Stimulated activated CD4-positive, alpha-beta T cell treated with anti-CD3 and anti-CD28 coated beads, Interleukin-15, amount 100 ng/mL, for 1 hour (primary cell): ENCODE measurements around the gene TNFRSF17.
"Not testable (repeated sequence)": the region's sequence is repeated elsewhere in the genome, so short reads cannot be mapped to it uniquely, and the experiment has no call there.

Experiments used
- DNase-seq, 2 donors: peaks; one replicate each; pipeline ENCODE4 v3.0.0-alpha.2; 2020; ENCODE audit warnings: low read depth in 1 of 2, low spot score in 1 of 2

The TNFRSF17 gene

DNA sequence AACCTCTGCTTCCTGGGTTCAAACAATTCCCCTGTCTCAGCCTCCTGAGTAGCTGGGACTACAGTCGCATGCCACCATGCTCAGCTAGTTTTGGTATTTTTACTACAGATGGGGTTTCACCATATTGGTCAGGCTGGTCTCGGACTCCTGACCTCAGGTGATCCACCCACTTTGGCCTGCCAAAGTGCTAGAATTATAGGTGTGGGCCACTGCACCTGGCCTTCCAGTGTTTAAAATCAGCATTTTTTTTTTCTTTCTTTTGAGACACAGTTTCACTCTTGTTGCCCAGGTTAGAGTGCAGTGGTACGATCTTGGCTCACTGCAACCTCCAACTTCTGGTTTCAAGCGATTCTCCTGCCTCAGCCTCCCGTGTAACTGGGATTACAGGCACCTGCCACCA, 5.3 kb downstream of the TNFRSF17 start:
- DNase-seq, result not testable (repeated sequence)

DNA sequence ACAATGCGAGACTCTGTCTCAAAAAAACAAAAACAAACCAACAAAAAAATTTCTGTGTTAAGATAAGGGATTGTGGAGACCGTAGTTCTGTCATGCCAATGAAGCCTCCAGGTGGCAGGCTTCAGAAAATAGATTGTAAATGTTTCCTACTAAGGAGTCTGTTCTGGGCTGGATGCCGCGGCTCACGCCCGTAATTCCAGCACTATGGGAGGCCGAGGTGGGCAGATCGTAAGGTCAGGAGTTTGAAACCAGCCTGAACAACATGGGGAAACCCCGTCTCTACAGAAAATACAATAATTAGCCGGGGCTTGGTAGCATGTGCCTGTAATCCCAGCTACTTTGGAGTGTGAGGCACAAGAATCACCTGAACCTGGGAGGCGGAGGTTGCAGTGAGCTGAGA, 7.1 kb downstream of the TNFRSF17 start:
- DNase-seq, result no peak

DNA sequence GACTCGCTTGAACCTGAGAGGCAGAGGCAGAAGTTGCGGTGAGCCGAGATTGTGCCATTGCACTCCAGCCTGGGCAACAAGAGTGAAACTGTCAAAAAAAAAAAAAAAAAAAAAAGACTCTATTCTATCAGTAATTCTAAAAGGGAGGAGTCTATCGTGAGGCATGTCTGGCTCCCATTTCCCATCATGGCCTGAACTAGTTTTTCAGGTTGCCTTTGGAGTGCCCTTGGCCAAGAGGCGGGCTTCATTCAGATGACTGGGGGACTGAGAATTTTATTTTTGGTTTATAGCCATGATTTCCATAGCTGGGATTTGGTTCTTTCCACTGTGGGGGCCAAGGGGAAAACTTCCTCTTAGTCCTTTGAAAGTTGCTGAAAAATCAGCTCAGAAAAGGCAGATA, 8.1 kb downstream of the TNFRSF17 start:
- no peak for DNase-seq

DNA sequence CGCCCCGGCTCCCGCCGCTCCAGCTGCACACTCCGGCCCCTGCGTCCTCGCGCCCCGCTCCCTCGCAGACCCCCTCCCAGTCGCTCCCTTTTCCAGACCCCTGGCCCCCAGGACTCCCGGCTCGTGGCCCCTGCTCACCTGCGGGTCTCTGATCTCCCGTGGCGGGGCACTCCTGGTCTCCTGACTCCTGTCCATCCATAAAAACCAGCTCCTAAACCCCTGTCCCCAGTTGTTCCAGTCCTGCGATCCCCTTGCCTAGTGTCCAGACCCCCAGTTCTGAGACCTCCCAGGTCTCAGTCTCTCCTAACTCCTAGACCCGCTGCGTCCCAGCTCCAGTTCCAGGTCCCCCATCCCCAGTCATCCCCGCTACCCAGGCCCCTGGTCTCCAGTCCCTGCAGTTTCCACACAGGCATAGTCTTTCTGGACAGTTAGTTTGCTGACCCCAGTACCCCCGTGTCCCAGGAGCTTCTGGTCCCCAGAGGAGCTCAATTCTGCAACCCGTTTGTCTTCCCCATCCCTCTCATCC, 11.9 kb downstream of the TNFRSF17 start:
- DNase-seq, result no peak

DNA sequence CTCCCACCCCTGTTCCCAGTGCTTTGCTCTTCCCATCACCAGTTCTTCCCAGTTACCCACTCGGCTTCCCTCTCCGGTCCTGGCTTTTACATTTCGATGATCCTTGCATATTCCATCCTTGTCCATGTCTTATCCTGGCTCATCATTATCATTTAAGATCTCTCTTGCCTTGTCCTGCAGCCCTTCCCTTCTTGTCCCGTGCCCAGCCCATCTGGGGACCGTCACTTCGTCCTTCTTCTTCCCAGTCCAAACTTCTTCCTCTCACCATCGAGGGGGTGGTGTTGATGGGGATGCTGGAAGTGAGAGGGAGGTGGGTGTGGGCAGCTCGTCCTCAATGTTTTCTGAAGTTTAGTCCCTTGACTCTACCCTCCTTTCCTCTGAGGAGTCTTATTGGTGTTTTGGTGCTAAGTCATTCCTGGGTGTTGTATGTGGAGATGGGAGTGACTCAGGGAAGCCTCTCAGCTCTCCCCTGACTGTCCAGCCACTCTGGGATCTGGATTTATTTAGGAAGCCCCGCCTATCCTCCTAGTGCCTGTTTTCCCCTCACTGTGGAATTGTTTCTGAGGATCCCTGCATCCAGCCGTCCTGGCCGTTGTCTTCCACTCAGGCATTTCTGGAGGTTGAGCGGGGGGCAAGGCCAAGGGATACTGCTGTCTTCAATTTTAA, 12.5 kb downstream of the TNFRSF17 start:
- DNase-seq, result no peak

- no peak for DNase-seq
Measured at GRCh38 chr16:11978080-11978479, 13.1 kb downstream of the TNFRSF17 start.

GRCh38 chr16:11979013-11979672, 14.1 kb downstream of the TNFRSF17 start:
- no peak for DNase-seq

DNA sequence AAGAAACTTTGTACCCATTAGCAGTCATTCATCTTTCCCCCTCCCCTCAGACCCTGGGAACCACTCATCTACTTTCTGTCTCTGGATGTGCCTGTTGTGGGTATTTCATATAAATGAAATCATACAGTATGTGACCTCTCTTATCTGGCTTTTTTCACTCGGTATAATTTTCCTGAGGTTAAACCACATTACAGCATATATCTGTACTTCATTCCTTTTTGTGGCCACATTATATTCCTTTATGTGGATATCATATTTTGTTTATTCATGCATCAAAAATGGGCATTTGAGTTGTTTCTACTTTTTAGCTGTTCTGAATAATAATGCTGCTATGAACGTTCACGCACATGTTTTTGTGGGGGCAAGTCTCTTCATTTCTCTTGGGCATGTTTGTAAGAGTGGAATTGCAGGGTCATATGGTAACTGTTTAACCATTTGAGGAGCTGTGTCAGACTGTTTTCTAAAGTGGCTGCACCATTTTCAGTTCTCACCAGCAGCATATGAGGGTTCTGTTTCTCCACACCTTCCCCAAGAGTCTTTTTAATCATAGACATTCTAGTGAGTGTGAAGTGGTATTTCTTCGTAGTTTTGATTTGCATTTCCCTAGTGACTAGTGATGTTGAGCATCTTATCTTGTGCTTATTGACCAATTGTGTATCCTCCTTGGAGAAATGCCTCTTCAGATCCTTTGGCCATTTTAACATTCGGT, 15.3 kb downstream of the TNFRSF17 start:
- no peak for DNase-seq

DNA sequence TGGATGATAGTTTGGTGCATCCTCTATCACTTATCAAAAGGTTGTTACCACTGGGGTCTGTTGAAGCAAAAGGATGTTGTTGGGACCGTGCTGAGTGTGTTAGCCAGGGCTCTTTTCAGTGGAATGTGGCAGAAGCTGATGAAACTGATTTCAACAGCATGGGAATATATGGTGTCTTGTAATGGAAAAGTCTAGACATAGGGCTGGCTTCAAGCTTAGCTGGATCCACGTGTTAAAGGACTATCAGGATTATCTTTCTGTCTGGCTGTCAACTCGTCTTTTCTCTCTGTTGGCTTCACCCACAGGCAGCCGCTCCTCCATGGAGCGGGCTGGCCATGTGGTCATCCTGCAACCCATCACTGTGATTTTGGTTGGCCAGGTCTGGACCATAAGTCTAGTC, 20.2 kb downstream of the TNFRSF17 start:
- DNase-seq, result no peak

DNA sequence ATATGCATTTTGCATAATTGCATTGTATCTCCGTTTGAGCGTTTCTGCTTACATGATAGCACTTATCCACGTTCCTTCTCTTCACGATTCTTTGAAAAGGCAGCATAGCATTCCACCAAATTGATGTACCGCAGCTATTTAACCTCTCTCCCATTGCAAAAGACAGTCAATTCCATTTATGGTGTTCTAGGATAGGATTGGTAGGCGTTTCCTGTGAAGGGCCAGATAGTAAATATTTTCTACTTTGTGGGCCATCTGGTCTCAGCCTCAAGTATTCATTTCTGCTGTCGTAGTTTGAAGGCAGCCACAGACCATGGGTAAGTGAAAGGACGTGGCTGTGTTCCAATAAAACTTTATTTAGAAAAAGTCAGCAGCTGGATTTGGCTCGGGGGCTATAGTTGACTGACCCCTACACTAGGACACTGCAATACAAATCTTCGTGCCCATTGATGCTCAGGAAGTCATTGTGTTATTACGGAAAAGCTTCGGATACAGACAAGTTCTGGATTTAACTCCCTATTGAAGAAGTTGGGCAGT, 21.6 kb downstream of the TNFRSF17 start:
- no peak for DNase-seq

DNA sequence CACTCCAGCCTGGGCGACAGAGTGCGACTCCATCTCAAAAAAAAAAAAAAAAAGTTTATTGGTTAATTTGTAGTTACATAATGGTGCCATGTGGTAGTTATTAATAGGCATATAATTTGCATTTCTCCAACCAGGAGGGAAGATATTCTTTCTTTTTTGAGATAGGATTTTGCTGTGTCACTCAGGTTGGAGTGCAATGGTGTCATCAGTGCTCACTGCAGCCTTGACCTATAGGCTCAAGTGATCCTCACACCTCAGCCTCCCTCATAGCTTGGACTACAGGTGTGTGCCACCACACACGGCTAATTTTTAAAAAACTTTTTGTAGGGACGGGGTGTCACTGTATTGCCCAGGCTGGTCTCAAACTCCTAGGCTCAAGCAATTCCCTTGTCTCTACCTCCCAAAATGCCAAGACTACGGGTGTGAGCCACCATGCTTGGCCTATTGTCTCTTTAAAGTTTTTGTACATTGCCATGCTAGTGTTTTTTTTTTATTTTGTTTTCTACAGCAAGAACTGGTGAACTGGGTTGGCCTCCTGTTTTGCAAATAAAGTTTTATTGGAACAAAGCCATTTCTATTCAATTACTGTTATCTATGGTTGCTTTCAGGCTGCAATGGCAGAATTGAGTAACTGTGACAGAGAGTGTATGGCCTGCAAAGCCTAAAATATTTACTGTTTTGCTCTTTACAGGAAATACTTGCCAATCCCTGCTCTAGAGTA, 23.4 kb downstream of the TNFRSF17 start:
- DNase-seq, result no peak

GRCh38 chr16:11990702-11991390, 25.8 kb downstream of the TNFRSF17 start:
- no peak for DNase-seq

GRCh38 chr16:11992008-11992584, 27.1 kb downstream of the TNFRSF17 start:
- no peak for DNase-seq

GRCh38 chr16:11992586-11993524, 27.8 kb downstream of the TNFRSF17 start:
- no peak for DNase-seq

DNA sequence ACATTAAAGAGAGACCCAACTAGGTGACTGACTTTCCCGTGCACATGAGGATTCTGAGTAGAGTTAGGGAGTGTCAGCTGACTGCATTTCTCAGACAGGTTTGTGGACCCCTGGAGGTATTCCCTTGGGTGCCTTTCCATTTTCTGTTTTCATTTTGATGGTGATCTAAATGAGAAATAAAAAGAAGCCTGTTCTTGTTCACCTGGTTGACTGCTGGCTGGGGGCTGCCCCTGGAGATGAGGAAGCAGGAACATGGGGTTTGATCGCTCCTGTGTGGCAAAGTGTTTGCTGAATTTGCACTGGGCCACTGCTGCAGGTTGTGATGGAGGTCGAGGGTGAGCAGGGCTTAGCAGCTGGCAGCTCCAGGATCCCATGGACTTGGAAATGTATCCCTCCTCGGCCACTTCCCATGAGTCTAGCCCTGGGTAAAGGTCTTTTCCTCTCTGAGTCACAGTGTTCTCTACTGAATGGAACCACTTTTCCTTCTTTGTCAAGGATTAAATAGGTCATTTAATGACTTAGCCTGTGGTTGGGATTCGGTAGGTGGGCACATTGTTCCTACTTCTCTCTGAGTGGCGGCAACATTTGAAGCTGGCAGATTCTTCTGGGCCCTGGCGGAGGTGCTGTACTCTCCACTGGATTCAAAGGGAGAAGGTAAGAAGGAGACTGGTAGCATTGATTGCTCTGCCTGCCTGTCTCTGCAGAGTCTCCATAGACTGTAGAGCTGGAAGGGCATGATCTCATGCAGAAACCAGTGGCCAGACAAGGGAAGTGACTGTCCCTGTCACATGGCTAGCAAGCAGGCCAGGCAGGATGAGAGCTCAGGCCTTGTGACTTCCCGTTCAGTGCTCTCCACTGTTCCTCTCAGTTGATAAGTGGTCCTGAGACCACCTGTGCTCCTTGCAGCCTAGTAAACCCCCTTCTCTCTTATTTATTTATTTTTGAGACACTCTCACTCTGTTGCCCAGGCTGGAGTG, 29.4 kb downstream of the TNFRSF17 start:
- no peak for DNase-seq

DNA sequence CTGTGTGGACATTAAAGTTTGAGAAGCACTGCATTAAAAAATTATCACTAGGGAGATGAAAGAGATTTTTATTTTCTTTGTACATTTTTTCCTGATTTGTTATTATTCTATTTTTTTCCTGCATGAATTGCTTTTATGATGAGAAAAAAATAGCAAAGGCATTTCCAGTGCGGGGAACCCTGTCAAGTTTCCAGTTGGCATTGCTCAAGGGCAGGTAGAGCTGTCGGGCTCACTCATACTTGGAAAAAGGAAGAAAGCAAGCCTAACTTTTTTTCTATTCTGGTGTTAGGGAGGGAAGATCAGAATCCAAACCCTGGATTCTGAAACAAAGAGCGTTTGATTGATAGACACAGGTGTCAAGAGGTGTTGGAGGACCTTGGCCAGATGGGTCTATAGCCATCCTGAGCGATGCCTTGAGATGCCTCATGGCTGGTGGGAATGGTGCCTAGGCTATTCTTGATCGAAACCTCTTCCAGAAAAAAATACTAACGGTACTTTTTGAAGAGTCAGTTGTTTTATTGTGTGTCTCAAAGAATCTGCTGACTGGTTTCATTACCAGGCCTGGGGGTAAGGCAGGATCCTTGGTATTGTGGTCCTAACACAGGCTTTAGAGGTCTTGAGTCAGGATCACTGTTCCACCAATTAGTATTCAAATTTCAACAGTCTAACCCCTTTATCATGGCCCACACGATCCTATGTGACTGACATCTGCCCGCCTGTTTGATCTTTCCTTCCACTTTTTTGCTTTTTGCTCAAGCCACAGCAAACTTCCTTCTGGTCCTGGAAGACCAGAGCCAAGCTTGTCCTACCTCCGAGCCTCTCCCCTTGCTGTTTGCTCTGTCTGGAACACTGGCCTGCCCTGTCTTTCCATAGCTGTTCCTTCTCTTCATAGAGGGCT, 31.7 kb downstream of the TNFRSF17 start:
- no peak for DNase-seq

GRCh38 chr16:12000032-12000431, 35.0 kb downstream of the TNFRSF17 start:
- DNase-seq, result no peak
